Activated CD4-positive, alpha-beta T cell treated with anti-CD3 and anti-CD28 coated beads, Interleukin-2, amount 50 U/mL, for 24 hours (primary cell): ENCODE data around the gene LRRC57.
A peak's percentile ranks its signal among the peaks of the same experiment; 100 is the strongest.
"Not testable (repeated sequence)": the region's sequence is repeated elsewhere in the genome, so short reads cannot be mapped to it uniquely, and the experiment has no call there.

Experiments
- DNase-seq, 2 donors: peaks; one replicate each; pipeline ENCODE4 v3.0.0-alpha.2; 2020; ENCODE audit warnings: low read depth in 1 of 2, low spot score in 1 of 2

The LRRC57 gene

DNA sequence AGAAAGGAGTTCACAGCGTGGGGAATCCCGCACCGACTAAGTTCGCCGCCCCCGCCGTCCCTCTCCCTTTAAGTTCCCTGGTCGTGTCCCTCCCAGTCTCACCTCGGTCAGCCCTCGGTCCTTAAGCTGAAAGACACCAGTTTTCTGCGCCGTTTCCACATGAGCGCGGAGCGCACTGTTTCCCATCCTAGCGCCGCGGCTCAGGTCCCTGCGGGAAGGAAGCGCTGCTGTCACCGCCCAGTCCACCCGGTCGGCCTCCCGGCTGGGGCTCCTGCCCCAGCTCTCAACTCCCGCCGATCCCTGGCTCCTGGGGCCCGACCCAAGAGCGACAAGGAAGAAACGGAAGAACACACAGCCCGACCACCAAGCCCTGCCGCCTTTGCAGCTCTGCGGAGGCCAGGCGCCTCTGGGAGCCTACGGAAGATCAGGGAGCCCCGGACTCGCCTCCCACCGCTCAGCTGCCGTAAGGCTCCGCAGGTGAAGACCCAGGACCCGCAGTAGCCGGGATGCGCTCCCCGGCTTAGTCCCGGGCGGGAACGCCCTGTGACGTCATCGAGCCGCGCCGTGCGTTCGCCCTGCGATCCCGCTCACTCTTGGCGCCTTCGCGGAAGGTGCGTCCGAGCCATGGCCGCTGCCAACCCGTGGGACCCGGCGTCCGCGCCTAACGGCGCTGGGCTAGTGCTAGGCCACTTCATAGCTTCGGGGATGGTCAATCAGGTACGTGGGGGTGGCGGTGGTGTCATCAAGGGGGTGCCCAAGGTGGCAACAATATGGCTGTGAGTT, at the start of gene LRRC57, which contains the start of gene HAUS2:
LRRC57 (minus strand) TSS at position 545 of the 783 bp plus-strand sequence; CDS start at position 186, 359 bp downstream.
HAUS2 (plus strand) TSS at position 590 of the 783 bp plus-strand sequence; CDS start at position 625, 35 bp downstream.
- peak; percentile 81 to 84 for DNase-seq

DNA sequence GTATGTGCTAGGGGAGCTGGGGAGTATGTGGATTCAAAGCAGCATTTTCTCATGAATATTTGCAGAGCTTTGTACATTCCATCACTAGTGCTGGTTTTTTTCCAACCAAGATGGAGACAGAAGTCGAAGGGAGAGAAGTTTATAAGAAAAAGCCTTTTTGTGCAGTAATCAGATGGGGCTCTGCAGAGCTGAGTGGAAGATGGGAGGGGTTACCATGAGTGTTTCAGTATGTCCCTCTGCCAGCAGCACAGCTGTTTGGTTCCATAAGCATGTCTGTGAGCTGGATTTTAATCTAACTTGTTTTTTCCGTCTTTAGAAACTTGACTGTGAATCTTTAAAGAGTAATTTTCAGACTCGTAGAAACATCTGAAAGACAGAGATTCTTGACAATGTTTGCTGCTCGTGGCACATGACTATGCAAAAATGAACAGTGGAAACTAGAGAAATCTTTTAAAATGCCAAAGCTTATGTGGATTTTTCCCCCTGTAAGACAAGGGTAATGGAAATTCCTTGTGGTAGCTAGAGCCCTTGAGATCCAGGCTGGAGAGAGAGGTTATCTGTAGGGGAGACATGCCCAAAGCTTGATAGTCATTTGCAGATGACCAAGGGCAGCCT, 47.1 kb upstream of the LRRC57 start:
- no peak for DNase-seq

DNA sequence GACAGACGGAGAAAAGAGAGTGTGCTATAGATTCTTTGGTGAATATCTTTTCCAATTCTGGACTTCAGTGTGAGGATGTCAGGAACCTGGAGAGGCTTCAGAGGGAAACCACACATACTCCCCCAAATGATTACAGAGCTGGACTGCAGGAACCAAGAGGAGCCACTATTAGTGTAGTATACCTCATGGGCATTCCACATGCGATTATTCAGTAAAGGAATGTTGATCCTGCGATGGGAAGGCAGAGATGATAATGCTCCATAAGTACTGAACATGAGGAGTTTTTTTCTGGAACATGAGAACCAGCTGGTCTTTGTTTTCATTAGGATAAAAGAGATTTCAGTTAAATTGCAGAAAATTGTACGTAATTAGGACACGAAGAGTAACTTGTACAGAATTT, 45.5 kb upstream of the LRRC57 start:
- DNase-seq, result no peak

GRCh38 chr15:42593143-42593542, 44.5 kb upstream of the LRRC57 start:
- no peak for DNase-seq

GRCh38 chr15:42592716-42593115, 44.1 kb upstream of the LRRC57 start:
- no peak for DNase-seq

DNA sequence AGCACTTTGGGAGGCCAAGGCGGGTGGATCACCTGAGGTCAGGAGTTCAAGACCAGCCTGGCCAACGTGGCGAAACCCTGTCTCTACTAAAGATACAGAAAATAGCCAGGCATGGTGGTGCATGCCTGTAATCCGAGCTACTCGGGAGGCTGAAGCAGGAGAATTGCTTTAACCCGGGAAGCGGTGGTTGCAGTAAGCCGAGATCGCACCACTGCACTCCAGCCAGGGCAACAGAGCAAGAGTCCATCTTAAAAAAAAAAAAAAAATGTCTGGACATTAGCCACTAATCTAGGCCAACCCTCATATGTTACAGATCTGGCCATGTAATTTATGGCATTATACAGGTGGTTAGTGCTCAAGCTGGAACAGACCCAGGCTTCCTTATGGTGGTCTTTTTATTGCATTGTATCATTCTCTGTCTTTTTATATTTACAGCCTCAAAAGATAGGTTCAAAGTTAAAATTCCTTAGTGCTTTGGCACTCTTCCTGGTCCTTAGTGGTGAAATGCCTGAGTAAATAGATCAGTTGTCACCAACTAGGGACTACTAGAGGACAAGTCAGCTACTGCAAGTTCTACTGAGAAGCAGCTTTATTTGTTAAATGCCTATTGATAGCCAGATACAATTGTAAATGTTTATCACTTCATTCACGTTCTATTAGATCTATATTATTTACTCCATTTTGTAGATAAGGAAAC, 42.8 kb upstream of the LRRC57 start:
- no peak for DNase-seq

- no peak for DNase-seq
Observed at GRCh38 chr15:42590619-42591237, 42.1 kb upstream of the LRRC57 start.

DNA sequence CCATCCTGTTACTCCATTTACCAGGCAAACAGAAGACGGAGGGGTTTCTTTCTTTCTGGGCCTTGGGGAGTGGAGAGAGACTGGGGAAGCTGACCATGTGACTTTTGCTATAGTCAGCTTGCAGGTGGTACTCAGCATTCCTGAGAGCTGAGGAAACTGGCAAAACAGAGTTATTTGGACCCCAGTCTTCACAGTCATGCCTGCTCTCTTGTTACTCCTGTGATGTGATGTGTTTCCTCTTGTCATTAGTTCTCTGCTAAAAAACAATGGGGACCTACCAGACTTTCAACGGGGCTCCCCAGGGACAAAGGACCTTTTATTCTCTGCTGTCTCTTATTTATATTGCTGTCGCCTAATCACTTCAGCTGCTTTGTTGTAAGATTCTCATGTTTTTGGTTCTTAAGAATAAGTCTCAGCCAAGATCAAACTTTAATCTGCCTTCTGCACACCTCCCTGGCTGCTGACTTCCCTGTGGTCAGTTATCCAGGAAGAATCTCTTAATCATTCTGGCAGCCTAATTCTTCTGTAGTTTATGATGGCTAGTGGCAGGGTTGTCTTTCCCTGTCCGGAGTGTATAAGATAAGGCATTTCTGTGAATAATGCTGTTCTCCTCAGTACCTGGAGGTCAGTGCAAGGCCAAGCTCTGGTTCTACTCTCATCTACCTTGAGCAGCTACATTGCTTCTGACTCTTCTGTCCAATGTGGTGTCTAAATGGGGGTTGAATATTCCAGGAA, 35.6 kb upstream of the LRRC57 start:
- DNase-seq, result no peak

- DNase-seq, result no peak
Observed at GRCh38 chr15:42582569-42583375, 34.2 kb upstream of the LRRC57 start.

DNA sequence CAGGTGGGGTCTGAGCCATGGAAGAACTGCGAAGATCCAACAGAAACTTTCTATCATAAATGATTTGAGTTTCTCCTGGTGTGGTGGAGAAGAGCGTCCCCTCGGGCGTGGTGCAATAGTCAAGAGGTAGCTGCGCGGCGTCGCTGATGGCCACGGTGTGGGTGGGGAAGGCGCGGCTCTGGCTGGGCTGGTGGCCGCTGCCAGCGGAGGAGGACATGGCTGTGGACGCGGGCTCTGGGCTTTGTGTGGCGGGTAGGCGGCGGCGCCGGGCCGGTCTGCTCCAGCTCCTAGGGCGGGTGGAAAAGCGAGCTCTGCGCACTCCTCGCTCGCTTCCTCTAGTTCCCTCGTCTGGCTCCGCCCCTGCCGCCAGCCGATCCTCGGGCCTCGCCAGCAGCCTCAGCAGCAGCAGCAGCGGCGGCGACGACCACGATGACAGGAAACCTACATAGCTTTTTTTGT, 32.7 kb upstream of the LRRC57 start:
- peak; percentile 36 to 66 for DNase-seq

- no peak for DNase-seq
Observed at GRCh38 chr15:42578984-42579537, 30.5 kb upstream of the LRRC57 start.

GRCh38 chr15:42577514-42578031, 29.0 kb upstream of the LRRC57 start:
- no peak for DNase-seq

GRCh38 chr15:42576776-42577175, 28.2 kb upstream of the LRRC57 start:
- no peak for DNase-seq

DNA sequence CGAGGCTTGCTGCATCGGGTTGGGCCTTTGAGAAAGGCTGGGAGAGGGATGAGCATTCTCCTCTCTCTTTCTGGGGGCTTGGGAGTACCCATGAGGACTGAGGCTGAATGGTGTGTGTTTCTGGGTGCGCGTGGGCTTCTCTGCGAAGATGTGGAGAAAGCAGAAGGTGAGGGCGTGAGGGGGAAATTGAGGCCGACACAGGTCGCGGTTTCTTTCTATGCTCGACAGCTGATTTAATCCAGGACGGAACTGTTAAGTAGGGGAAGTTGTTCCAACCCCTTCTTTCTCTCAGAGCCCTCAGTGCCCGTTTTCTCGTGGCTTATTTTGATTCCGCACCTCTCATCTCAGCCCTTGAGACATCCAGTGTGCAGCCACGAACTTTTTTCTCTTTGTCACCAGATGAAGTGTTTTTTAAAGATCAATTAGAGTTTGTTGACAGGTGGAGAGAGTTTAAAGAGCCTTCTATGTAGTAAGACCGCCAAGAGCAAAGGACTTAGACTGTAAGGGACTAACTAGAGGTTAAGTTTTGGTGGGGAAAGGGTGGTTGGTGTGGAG, 27.5 kb upstream of the LRRC57 start:
- no peak for DNase-seq

DNA sequence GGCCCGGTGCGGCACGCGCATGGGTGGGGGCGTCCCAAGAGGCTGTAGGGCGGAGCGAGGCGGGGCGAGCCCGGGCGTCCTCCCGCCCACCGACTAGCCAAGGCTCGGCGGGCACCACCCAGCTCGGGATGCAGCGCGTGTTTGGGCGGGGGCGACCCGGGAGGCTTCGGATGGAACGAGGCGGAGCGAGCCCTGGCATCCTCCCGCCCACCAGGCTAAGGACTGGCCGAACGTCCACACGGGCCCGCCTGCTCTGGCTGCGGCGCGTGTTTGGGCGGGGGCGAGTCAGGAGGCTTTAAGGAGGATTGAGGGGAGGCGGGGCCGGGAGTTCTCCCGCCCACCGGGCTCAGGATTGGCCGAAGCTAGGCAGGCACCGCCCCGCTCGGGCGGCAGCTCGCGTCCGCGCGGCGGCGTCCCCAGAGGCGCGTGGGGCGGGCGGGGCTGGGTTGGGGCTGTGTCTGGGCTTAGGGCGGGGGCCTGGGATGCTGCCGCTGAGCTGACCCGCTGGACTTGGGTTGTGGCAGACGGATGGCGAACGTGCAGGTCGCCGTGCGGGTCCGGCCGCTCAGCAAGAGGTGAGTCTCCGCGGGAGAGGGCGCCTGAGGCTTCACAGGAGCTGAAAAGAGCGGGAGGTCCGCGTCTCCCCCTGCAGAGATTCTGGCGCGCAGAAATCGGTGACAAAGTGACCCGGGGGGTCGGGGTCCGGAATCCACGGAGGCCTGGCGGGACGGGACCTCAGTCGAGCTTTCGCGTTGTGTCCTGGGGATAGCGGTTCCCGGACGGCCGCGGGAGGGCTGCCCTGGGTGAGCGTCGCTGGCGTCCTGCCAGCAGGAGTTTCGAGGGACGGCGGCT, 26.8 kb upstream of the LRRC57 start, which contains the start of gene STARD9:
STARD9 (plus strand) TSS at position 419 of the 852 bp plus-strand sequence; CDS start at position 529, 110 bp downstream.
- DNase-seq, result peak; percentile 90

DNA sequence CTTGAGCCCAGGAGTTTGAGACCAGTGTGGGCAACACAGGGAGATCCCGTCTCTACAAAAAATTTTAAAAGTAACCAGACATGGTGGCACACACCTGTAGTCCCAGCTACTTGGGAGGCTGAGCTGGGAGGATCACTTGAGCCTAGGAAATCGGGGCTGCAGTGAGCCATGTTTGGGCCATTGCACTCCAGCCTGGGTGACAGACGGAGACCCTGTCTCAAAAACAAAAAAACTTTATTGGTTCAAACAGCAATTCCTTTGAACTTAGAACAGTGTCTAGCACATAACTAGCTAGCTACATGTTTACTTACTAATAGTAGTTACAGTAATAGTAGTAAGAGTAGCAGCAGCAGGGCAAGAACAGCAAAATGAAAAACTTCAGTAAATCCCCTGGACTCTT, 10.1 kb upstream of the LRRC57 start:
- no peak for DNase-seq

DNA sequence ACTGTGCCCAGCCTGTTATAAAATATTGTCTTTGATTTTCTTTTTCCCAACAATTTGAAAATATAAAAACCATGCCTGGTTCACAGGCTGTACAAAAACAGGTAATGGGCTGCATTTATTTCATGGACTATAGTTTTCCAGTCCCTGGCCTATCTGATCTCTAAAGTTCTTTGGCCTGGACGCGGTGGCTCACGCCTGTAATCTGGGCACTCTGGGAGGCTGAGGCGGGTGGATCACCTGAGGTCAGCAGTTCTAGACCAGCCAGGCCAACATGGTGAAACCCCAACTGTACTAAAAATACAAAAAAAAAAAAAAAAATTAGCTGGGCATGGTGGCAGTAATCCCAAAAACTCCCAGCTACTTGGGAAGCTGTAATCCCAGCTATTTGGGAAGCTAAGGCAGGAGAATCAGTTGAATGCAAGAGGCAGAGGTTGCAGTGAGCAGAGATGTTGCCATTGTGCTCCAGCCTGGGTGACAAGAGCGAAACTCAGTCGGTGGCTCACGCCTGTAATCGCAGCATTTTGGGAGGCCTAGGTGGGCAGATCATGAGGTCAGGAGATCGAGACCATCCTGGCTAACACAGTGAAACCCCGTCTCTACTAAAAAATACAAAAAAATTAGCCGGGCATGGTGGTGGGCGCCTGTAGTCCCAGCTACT, 8.1 kb upstream of the LRRC57 start:
- not testable (repeated sequence) for DNase-seq
